ENCODE results near the gene MAPK8IP3.

Gene MAPK8IP3

DNA sequence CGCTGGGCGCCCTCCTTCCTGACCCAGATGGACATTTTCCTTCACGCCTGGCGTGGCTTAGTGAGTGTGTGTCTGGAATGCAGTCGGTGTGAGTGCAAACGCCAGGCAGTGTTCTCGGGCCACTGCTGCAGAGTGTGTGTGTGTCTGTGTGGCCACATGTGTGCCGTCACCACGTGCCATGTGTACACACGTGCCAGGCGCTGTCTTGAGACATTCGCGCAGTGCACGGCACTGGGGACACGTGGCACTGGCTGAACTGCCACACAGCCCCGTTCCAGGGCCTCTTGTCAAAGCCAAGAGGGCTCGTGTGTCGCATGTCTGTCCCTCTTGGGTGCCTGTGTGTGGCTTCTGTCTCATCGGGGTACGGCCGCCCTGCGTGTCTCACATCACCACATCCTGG, 28.8 kb downstream of the MAPK8IP3 start:
- no peak overlapping the region for H4K5ac ChIP-seq (ENCODE audit: low read length)
- H2BK120ac ChIP-seq (ENCODE audit: low read depth, low read length): no peak overlapping the region
- no peaks in the 10 kb centered on the region for H3K79me1 ChIP-seq (ENCODE audit: low read length)
- H4K8ac ChIP-seq (ENCODE audit: low read depth, low read length): no peak overlapping the region
- H3K4ac ChIP-seq (ENCODE audit: low read depth, low read length): no peak overlapping the region
- no peak overlapping the region for H3K56ac ChIP-seq (ENCODE audit: low read length)
- no peak overlapping the region for H3K18ac ChIP-seq (ENCODE audit: low read length)
- H3K36me3 ChIP-seq (ENCODE audit: control insufficient read depth, insufficient read depth, low read length): no peaks in the 10 kb centered on the region
- no peak overlapping the region for H3K27ac ChIP-seq (ENCODE audit: low read depth, low read length)
- no peak overlapping the region for H3K4me3 ChIP-seq (ENCODE audit: low read length)
- no CpG with 5 or more reads among the region's 22 CpGs for WGBS (ENCODE audit: extremely low coverage, insufficient coverage, low lambda C conversion rate)
- H2AK5ac ChIP-seq (ENCODE audit: low read length): no peak overlapping the region
- H3K23ac ChIP-seq (ENCODE audit: low read length): no peak overlapping the region
- H3K9ac ChIP-seq (ENCODE audit: low read length): no peak overlapping the region
- no peak for DNase-seq
- H2BK15ac ChIP-seq (replicated peaks; ENCODE audit: low read depth): no peak overlapping the region
- no peak overlapping the region for H2BK5ac ChIP-seq (ENCODE audit: low read length)
- no peaks in the 10 kb centered on the region for H3K4me1 ChIP-seq (ENCODE audit: control insufficient read depth, low read depth, low read length)
- no peak overlapping the region for H3K4me2 ChIP-seq (ENCODE audit: low read length)
- no peaks in the 10 kb centered on the region for H3K79me2 ChIP-seq (ENCODE audit: control insufficient read depth, insufficient read depth, low read length)
- no peaks in the 10 kb centered on the region for H3K27me3 ChIP-seq (ENCODE audit: insufficient read depth, low read length, poor library complexity)

DNA sequence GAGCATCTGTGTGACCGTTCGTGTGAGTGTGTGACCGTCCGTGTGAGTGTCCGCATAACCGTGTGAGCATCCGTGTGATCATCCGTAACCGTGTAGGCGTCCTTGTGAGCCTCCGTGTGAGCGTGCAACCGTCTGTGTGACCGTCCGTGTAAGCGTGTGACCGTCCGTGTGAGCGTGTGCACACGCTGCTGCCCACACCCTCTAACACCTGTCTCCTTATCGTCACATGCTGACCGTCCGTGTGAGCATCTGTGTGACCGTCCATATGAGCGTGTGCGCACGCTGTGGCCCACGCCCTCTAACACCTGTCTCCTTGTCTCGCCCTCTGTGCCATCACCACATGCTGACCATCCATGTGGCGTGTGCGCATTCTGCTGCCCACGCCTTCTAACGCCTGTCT, 34.2 kb downstream of the MAPK8IP3 start:
- H3K4me2 ChIP-seq (ENCODE audit: low read length): no peak overlapping the region
- H2BK5ac ChIP-seq (ENCODE audit: low read length): no peak overlapping the region
- H3K56ac ChIP-seq (ENCODE audit: low read length): no peak overlapping the region
- H3K79me2 ChIP-seq (ENCODE audit: control insufficient read depth, insufficient read depth, low read length): no peaks in the 10 kb centered on the region
- no peak overlapping the region for H3K9ac ChIP-seq (ENCODE audit: low read length)
- no peak overlapping the region for H4K5ac ChIP-seq (ENCODE audit: low read length)
- no peak overlapping the region for H2BK15ac ChIP-seq (replicated peaks; ENCODE audit: low read depth)
- H3K4me3 ChIP-seq (ENCODE audit: low read length): no peak overlapping the region
- H3K36me3 ChIP-seq (ENCODE audit: control insufficient read depth, insufficient read depth, low read length): no peaks in the 10 kb centered on the region
- H2BK120ac ChIP-seq (ENCODE audit: low read depth, low read length): no peak overlapping the region
- H2AK5ac ChIP-seq (ENCODE audit: low read length): no peak overlapping the region
- H3K4me1 ChIP-seq (ENCODE audit: control insufficient read depth, low read depth, low read length): no peaks in the 10 kb centered on the region
- no peaks in the 10 kb centered on the region for H3K27me3 ChIP-seq (ENCODE audit: insufficient read depth, low read length, poor library complexity)
- no peak for DNase-seq
- H3K23ac ChIP-seq (ENCODE audit: low read length): no peak overlapping the region
- no peak overlapping the region for H4K8ac ChIP-seq (ENCODE audit: low read depth, low read length)
- H3K18ac ChIP-seq (ENCODE audit: low read length): no peak overlapping the region
- WGBS (ENCODE audit: extremely low coverage, insufficient coverage, low lambda C conversion rate): no CpG with 5 or more reads among the region's 33 CpGs
- H3K4ac ChIP-seq (ENCODE audit: low read depth, low read length): no peak overlapping the region
- no peak overlapping the region for H3K27ac ChIP-seq (ENCODE audit: low read depth, low read length)
- no peaks in the 10 kb centered on the region for H3K79me1 ChIP-seq (ENCODE audit: low read length)

DNA sequence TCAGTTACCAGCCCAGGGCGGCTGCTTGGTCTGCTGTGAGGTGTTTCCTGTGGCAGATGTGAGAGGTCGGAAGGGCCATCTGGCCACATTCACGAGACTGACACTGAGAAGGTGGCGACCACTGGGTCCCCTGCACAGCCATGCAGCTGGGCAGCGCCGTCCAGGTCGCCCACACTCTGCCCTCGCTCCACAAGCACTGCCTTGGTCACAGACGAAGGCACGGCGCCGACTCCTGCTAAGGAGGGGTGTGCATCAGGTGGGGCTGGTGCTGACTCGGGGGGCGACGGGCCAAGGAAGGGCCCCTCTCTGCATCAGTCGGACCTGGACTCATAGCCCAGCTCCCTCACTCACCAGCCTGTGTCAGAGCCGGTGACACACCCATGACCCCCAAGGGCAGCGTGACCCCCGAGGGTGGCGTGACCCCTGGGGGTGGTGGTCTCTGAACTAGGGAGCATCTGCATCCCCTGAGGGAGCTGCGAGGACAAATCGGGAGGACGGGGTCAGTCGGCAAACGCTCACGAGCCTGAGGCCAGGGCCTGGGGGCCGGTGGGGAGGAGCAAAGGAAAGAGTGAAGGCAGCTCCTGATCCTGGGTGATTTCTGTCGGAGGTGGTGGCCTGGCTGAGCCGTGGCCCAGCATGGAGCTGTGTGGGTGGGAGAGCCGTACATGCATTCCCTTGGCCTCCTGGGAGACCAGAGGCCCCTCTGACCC, 34.9 kb downstream of the MAPK8IP3 start:
- Histone ChIP-seq H3K27ac (ENCODE audit: low read depth, low read length) (no peak overlapping the region), H2AK5ac (ENCODE audit: low read length) (no peak overlapping the region), H3K27me3 (ENCODE audit: insufficient read depth, low read length, poor library complexity) (no peaks in the 10 kb centered on the region), H3K36me3 (ENCODE audit: control insufficient read depth, insufficient read depth, low read length) (no peaks in the 10 kb centered on the region), H3K79me2 (ENCODE audit: control insufficient read depth, insufficient read depth, low read length) (no peaks in the 10 kb centered on the region), H3K4me1 (ENCODE audit: control insufficient read depth, low read depth, low read length) (no peaks in the 10 kb centered on the region), H2BK120ac (ENCODE audit: low read depth, low read length) (no peak overlapping the region), H3K4me2 (ENCODE audit: low read length) (no peak overlapping the region), H3K4me3 (ENCODE audit: low read length) (no peak overlapping the region), H2BK15ac (replicated peaks; ENCODE audit: low read depth) (no peak overlapping the region), H3K18ac (ENCODE audit: low read length) (no peak overlapping the region), H4K5ac (ENCODE audit: low read length) (no peak overlapping the region), H3K79me1 (ENCODE audit: low read length) (no peaks in the 10 kb centered on the region), H2BK5ac (ENCODE audit: low read length) (no peak overlapping the region), H3K23ac (ENCODE audit: low read length) (no peak overlapping the region), H4K8ac (ENCODE audit: low read depth, low read length) (no peak overlapping the region), H3K56ac (ENCODE audit: low read length) (no peak overlapping the region), H3K9ac (ENCODE audit: low read length) (no peak overlapping the region), H3K4ac (ENCODE audit: low read depth, low read length) (no peak overlapping the region)
- WGBS (ENCODE audit: extremely low coverage, insufficient coverage, low lambda C conversion rate): no CpG with 5 or more reads among the region's 30 CpGs
- no peak for DNase-seq

DNA sequence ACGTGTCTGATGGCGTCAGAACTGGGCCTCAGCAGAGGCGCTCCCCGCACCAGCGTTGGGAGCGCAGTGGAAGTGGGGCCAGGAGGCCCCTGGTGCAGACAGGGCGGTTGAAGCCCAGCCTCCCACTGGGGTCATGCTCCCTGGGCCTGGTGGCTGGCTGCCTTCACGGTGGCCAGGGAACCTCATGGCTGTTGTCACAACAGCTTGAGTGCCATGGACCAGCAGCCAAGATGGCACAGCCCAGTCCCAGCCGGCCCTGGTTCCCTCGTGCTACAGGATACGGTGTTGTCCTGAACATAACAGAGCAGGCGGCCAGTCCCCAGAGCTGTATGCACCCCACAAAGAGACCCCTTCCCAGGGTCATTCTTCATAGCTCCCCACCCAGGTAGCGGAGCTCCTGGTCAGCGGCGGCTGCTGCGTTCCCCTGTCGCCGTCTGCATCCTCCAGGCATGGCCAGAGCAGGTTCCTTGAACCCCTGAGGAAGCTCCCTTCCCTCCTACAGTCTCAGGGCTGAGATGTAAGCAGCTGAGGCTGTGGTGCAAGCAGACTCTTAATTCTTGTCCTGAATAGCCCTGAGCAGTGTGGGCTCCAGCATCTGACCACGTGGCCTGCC, 35.7 kb downstream of the MAPK8IP3 start:
- WGBS (ENCODE audit: extremely low coverage, insufficient coverage, low lambda C conversion rate): no CpG with 5 or more reads among the region's 19 CpGs
- Histone ChIP-seq H4K5ac (ENCODE audit: low read length) (no peak overlapping the region), H3K4me3 (ENCODE audit: low read length) (no peak overlapping the region), H3K4me1 (ENCODE audit: control insufficient read depth, low read depth, low read length) (no peaks in the 10 kb centered on the region), H2BK120ac (ENCODE audit: low read depth, low read length) (no peak overlapping the region), H3K56ac (ENCODE audit: low read length) (no peak overlapping the region), H3K23ac (ENCODE audit: low read length) (no peak overlapping the region), H3K18ac (ENCODE audit: low read length) (no peak overlapping the region), H3K36me3 (ENCODE audit: control insufficient read depth, insufficient read depth, low read length) (no peaks in the 10 kb centered on the region), H3K79me1 (ENCODE audit: low read length) (no peaks in the 10 kb centered on the region), H3K27me3 (ENCODE audit: insufficient read depth, low read length, poor library complexity) (no peaks in the 10 kb centered on the region), H3K4me2 (ENCODE audit: low read length) (no peak overlapping the region), H3K79me2 (ENCODE audit: control insufficient read depth, insufficient read depth, low read length) (no peaks in the 10 kb centered on the region), H3K27ac (ENCODE audit: low read depth, low read length) (no peak overlapping the region), H3K4ac (ENCODE audit: low read depth, low read length) (no peak overlapping the region), H2AK5ac (ENCODE audit: low read length) (no peak overlapping the region), H2BK5ac (ENCODE audit: low read length) (no peak overlapping the region), H3K9ac (ENCODE audit: low read length) (no peak overlapping the region), H2BK15ac (replicated peaks; ENCODE audit: low read depth) (no peak overlapping the region), H4K8ac (ENCODE audit: low read depth, low read length) (no peak overlapping the region)
- DNase-seq: no peak

DNA sequence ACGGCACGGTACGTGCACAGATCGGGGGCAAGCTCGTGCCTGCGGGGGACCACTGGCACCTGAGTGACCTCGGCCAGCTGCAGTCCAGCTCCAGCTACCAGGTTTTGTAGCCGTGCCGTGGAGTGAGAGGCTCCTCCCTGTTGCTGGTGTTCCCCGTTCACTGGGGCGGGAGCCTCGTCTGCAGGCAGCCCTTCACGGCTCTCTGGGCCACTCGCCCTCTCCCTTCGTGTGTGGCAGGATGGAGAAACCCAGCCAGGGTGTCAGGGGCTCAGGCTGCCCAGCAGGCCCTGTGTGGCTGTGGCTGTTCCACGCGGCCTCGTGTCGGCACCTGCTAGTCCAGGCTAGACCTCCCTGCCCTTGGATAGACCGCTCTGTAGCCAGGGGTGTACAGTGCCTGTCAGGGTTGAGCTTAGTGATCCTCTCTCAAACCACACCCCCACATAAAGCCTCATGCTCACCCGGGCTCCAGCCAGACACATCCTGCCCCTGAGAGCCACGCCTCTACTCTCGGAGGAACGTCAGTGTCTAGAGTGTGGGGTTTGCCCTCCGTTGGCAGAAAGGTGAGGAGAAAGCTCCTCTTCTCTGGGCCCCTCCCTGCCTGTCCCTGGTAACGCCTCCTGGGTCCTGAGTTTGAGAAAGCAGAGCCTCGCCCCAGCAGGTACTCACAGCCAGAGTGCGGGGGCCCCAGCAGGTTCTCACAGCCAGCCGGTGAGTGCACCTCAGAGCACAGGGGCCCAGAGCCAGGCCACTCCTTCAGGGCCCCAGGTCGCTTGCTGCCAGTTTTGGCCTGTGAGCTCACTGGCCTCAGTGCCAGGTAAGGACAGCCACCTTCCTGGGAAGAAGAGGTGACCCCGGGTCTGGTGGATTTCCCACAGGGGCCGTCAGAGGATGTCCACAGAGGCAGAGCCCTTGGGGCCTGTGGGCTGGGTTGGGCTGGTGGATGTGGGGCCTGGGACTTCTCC, 37.7 kb downstream of the MAPK8IP3 start:
- no peaks in the 10 kb centered on the region for H3K79me2 ChIP-seq (ENCODE audit: control insufficient read depth, insufficient read depth, low read length)
- no peak overlapping the region for H2AK5ac ChIP-seq (ENCODE audit: low read length)
- H3K9ac ChIP-seq (ENCODE audit: low read length): no peak overlapping the region
- H3K4me2 ChIP-seq (ENCODE audit: low read length): no peak overlapping the region
- no peaks in the 10 kb centered on the region for H3K27me3 ChIP-seq (ENCODE audit: insufficient read depth, low read length, poor library complexity)
- no peaks in the 10 kb centered on the region for H3K4me1 ChIP-seq (ENCODE audit: control insufficient read depth, low read depth, low read length)
- H3K36me3 ChIP-seq (ENCODE audit: control insufficient read depth, insufficient read depth, low read length): no peaks in the 10 kb centered on the region
- no peak overlapping the region for H3K4ac ChIP-seq (ENCODE audit: low read depth, low read length)
- no peak overlapping the region for H2BK120ac ChIP-seq (ENCODE audit: low read depth, low read length)
- H2BK5ac ChIP-seq (ENCODE audit: low read length): no peak overlapping the region
- H4K8ac ChIP-seq (ENCODE audit: low read depth, low read length): no peak overlapping the region
- H3K18ac ChIP-seq (ENCODE audit: low read length): no peak overlapping the region
- no peak overlapping the region for H3K23ac ChIP-seq (ENCODE audit: low read length)
- no peak overlapping the region for H3K4me3 ChIP-seq (ENCODE audit: low read length)
- H3K56ac ChIP-seq (ENCODE audit: low read length): no peak overlapping the region
- no peak overlapping the region for H4K5ac ChIP-seq (ENCODE audit: low read length)
- no peak overlapping the region for H3K27ac ChIP-seq (ENCODE audit: low read depth, low read length)
- H3K79me1 ChIP-seq (ENCODE audit: low read length): no peaks in the 10 kb centered on the region
- no CpG with 5 or more reads among the region's 32 CpGs for WGBS (ENCODE audit: extremely low coverage, insufficient coverage, low lambda C conversion rate)
- DNase-seq: no peak
- H2BK15ac ChIP-seq (replicated peaks; ENCODE audit: low read depth): no peak overlapping the region
